Esophagus muscularis mucosa (tissue), 4 donors: ENCODE measurements around the gene INSC. TPM values are rescaled to one million over a fixed set of nuclear protein-coding genes. Genes with fewer than 3 reads are reported as not detected.

ENCODE experiments used
- DNase-seq: peaks from one replicate; pipeline ENCODE4 v3.0.0-alpha.2; 2017; ENCODE audit errors: extremely low spot score
- H3K27ac ChIP-seq, 4 donors: fragments of 200-600 bp; sonication (generic); replicated peaks in 1 of 4; 1 replicate in 3 of 4; 2 replicates in 1 of 4; pipeline ENCODE4 v1.5.1; 2016 to 2019; ENCODE audit warnings: mild to moderate bottlenecking in 1 of 4
- H3K27me3 ChIP-seq, 4 donors: fragments of 200-600 bp; sonication (generic); one replicate each; pipeline versions ENCODE4 v1.5.1 to v1.6.0; 2016 to 2019
- H3K36me3 ChIP-seq, 4 donors: fragments of 200-600 bp; sonication (generic); one replicate each; pipeline ENCODE4 v1.5.1; 2016 to 2019
- H3K4me1 ChIP-seq, 4 donors: fragments of 200-600 bp; sonication (generic); one replicate each; pipeline ENCODE4 v1.5.1; 2016 to 2019
- H3K4me3 ChIP-seq, 4 donors: fragments of 200-600 bp; sonication (generic); 1 replicate in 2 of 4; 2 replicates in 2 of 4; pipeline ENCODE4 v1.5.1; 2016 to 2019; ENCODE audit warnings: mild to moderate bottlenecking in 4 of 4, moderate library complexity in 1 of 4
- H3K9me3 ChIP-seq, 4 donors: fragments of 200-600 bp; sonication (generic); 1 replicate in 3 of 4; 2 replicates in 1 of 4; pipeline ENCODE4 v1.5.1; 2016 to 2019
- CTCF ChIP-seq, 3 experiments: fragments of 200-600 bp in 2 of 3; fragments of 450-650 bp in 1 of 3; sonication (generic) in 2 of 3; IDR thresholded peaks; one replicate each; pipeline ENCODE4 v1.5.1; 2017 to 2019; ENCODE audit warnings: antibody characterized with exemption in 3 of 3, mild to moderate bottlenecking in 2 of 3, moderate library complexity in 1 of 3
- EP300 ChIP-seq: sonication (generic); formaldehyde crosslinking; IDR thresholded peaks from one replicate; pipeline ENCODE4 v1.6.1; 2017; ENCODE audit warnings: antibody characterized with exemption
- POLR2A ChIP-seq: fragments of 450-650 bp; IDR thresholded peaks from one replicate; pipeline ENCODE4 v1.6.1; 2017; ENCODE audit warnings: antibody characterized with exemption, moderate library complexity, mild to moderate bottlenecking, low read depth
- POLR2AphosphoS5 ChIP-seq, 2 donors: sonication (generic); formaldehyde crosslinking; IDR thresholded peaks; one replicate each; pipeline ENCODE4 v1.6.1; 2017; ENCODE audit warnings: antibody characterized with exemption in 2 of 2
- WGBS: methylation state at CpG from one replicate; pipeline ENCODE4 v1.1.5; 2018; 5-methylcytosine and 5-hydroxymethylcytosine counted together
- intact Hi-C: fragments of 100-400 bp; cut with DNase I; formaldehyde crosslinking; loops from one replicate; pipeline ENCODE4 v1.15.1; 2023
- total RNA-seq, 4 donors: library from RNA; depleted of rRNA; stranded (reverse); fragments of >200 nt; gene quantifications; one replicate each; pipeline versions ENCODE4 v1.1.0 to v1.2.1, GENCODE V29; 2016

The INSC gene
- total RNA-seq, 4 donors from 2014 or later: 1.7 to 3.1 (median 2.6) TPM

GRCh38 chr11:15115686-15116085, 963 bp downstream of the INSC start:
- DNase-seq: peak; percentile 60
- Histone ChIP-seq H3K4me3 (peak overlapping the region; percentile 7 to 50 (median 44)), H3K36me3 (no peaks in the 10 kb centered on the region), H3K27me3 (peaks cover 0 to 41% (median 0%) of the 10 kb centered on the region in 4 donors), H3K27ac (no peak overlapping the region), H3K9me3 (no peaks in the 10 kb centered on the region), H3K4me1 (peaks cover 0 to 17% (median 10%) of the 10 kb centered on the region in 4 donors)
- WGBS: 81% methylated on average over 5 of the region's 5 CpGs
- no peak for TF ChIP-seq CTCF (IDR thresholded peaks at IDR 0.05)
- intact Hi-C loops: no loop called here

- WGBS: 89% methylated on average over 4 of the region's 4 CpGs
- Histone ChIP-seq H3K27ac (no peak overlapping the region), H3K9me3 (no peaks in the 10 kb centered on the region), H3K4me1 (peaks cover 0 to 14% (median 10%) of the 10 kb centered on the region in 4 donors), H3K4me3 (no peak overlapping the region), H3K27me3 (peaks cover 0 to 41% (median 0%) of the 10 kb centered on the region in 4 donors), H3K36me3 (no peaks in the 10 kb centered on the region)
- peak; percentile 57 for DNase-seq
- intact Hi-C loops: no loop called here
- TF ChIP-seq POLR2AphosphoS5 (IDR thresholded peaks at IDR 0.05): no peak
- TF ChIP-seq CTCF (IDR thresholded peaks at IDR 0.05): no peak
- TF ChIP-seq EP300: no peak
- TF ChIP-seq POLR2A: no peak
Observed at GRCh38 chr11:15117751-15118150, 3.0 kb downstream of the INSC start.

GRCh38 chr11:15118431-15118830, 3.7 kb downstream of the INSC start:
- Histone ChIP-seq H3K27me3 (peaks cover 0 to 41% (median 0%) of the 10 kb centered on the region in 4 donors), H3K4me1 (peaks cover 0 to 14% (median 10%) of the 10 kb centered on the region in 4 donors), H3K9me3 (no peaks in the 10 kb centered on the region), H3K36me3 (no peaks in the 10 kb centered on the region), H3K4me3 (no peak overlapping the region), H3K27ac (no peak overlapping the region)
- peak; percentile 31 for DNase-seq
- intact Hi-C loops: no loop called here
- TF ChIP-seq EP300: no peak
- TF ChIP-seq CTCF (IDR thresholded peaks at IDR 0.05): no peak
- TF ChIP-seq POLR2A: no peak
- no peak for TF ChIP-seq POLR2AphosphoS5 (IDR thresholded peaks at IDR 0.05)

- 75% methylated on average over 2 of the region's 4 CpGs for WGBS
- DNase-seq: peak; percentile 60
- intact Hi-C loops: no loop called here
- no peak for TF ChIP-seq POLR2AphosphoS5 (IDR thresholded peaks at IDR 0.05)
- no peak for TF ChIP-seq EP300
- no peak for TF ChIP-seq POLR2A
- TF ChIP-seq CTCF (IDR thresholded peaks at IDR 0.05): no peak
- H3K4me3 ChIP-seq: no peak overlapping the region
- H3K36me3 ChIP-seq: no peaks in the 10 kb centered on the region
- no peak overlapping the region for H3K27ac ChIP-seq
- H3K27me3 ChIP-seq: peaks cover 0 to 35% (median 0%) of the 10 kb centered on the region in 4 donors
- H3K9me3 ChIP-seq: no peaks in the 10 kb centered on the region
- peaks cover 0 to 8% (median 7%) of the 10 kb centered on the region in 4 donors for H3K4me1 ChIP-seq
Observed at GRCh38 chr11:15119352-15119751, 4.6 kb downstream of the INSC start.

- WGBS: 73% methylated on average over 1 of the region's 1 CpG
- no peak for TF ChIP-seq EP300
- TF ChIP-seq CTCF (IDR thresholded peaks at IDR 0.05): no peak
- no peak for TF ChIP-seq POLR2AphosphoS5 (IDR thresholded peaks at IDR 0.05)
- TF ChIP-seq POLR2A: no peak
- Histone ChIP-seq H3K27me3 (peaks cover 0 to 31% (median 0%) of the 10 kb centered on the region in 4 donors), H3K9me3 (no peaks in the 10 kb centered on the region), H3K36me3 (no peaks in the 10 kb centered on the region), H3K4me1 (peaks cover 0 to 3% (median 2%) of the 10 kb centered on the region in 4 donors), H3K27ac (no peak overlapping the region), H3K4me3 (no peak overlapping the region)
- intact Hi-C loops: no loop called here
- DNase-seq: peak; percentile 31
Observed at GRCh38 chr11:15119826-15120225, 5.1 kb downstream of the INSC start.
